ENCODE data around the gene OR6C75. TPM values are rescaled to one million over a fixed set of nuclear protein-coding genes. Genes with fewer than 3 reads are reported as not detected.
"Not testable (repeated sequence)": the region's sequence is repeated elsewhere in the genome, so short reads cannot be mapped to it uniquely, and the experiment has no call there.

OR6C75 gene
- total RNA-seq, 4 donors from 2014 or later: not detected

DNA sequence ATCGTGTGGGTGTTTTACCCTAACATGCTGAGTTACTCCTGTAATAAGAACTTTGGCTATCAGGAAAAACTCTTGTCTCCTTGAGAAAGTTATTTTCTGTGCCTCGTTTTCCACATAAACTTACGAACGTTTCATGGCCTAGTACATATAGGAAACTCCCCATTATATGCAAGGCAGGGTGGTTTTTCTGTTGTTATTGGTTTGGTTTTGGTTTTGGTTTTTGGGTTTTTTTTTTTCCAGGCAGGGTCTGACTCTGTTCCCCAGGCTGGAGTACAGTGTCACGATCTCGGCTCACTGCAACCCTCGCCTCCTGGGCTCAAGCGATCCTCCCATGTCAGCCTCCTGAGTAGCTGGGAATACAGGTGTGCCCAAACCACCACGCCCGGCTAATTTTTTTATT, 26.8 kb upstream of the OR6C75 start:
- DNase-seq: no peak
- WGBS, 2 donors (ENCODE audit: low coverage in 1 of 2): 74 to 80% methylated on average over 4 to 10 of the region's 10 CpGs
- Histone ChIP-seq H3K4me1 (no peaks in the 10 kb centered on the region), H3K9me3 (no peaks in the 10 kb centered on the region), H3K4me3 (no peak overlapping the region), H3K27me3 (no peaks in the 10 kb centered on the region), H3K27ac (no peak overlapping the region), H3K36me3 (no peaks in the 10 kb centered on the region)
- intact Hi-C loops (cut with DNase I; ENCODE audit: low total_unique reads): no loop called here
- in situ Hi-C loops (cut with MboI; ENCODE audit: low pct_ligation_motif_present in 1 of 4, low pct_unique_long_range_greater_than_20kb in 1 of 4, low sequenced_read_pairs in 3 of 4): no loop called here
- TF ChIP-seq POLR2AphosphoS5 (IDR thresholded peaks at IDR 0.05) (no peak), EP300 (IDR thresholded peaks at IDR 0.05; ENCODE audit: low read depth) (no peak), POLR2A (IDR thresholded peaks at IDR 0.05) (no peak)
- TF ChIP-seq, protein P1, sequence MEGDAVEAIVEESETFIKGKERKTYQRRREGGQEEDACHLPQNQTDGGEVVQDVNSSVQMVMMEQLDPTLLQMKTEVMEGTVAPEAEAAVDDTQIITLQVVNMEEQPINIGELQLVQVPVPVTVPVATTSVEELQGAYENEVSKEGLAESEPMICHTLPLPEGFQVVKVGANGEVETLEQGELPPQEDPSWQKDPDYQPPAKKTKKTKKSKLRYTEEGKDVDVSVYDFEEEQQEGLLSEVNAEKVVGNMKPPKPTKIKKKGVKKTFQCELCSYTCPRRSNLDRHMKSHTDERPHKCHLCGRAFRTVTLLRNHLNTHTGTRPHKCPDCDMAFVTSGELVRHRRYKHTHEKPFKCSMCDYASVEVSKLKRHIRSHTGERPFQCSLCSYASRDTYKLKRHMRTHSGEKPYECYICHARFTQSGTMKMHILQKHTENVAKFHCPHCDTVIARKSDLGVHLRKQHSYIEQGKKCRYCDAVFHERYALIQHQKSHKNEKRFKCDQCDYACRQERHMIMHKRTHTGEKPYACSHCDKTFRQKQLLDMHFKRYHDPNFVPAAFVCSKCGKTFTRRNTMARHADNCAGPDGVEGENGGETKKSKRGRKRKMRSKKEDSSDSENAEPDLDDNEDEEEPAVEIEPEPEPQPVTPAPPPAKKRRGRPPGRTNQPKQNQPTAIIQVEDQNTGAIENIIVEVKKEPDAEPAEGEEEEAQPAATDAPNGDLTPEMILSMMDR (IDR thresholded peaks at IDR 0.05): no peak

DNA sequence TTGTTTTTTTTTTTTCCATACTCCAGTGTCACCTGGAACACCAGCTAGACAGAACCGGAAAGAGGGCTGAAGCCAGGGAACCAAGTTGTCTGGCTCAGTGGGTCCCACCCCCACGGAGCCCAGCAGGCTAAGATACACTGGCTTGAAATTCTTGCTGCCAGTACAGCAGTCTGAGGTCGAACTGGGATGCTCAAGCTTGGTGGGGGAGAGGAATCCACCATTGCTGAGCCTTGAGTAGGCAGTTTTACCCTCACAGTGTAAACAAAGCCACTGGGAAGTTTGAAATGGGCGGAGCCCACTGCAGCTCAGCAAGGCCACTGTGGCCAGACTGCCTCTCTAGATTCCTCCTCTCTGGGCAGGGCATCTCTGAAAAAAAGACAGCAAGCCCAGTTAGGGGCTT, 7.4 kb upstream of the OR6C75 start:
- H3K4me3 ChIP-seq; H3K9me3 ChIP-seq; in situ Hi-C loops (cut with MboI; ENCODE audit: low pct_ligation_motif_present in 1 of 4, low pct_unique_long_range_greater_than_20kb in 1 of 4, low sequenced_read_pairs in 3 of 4); H3K36me3 ChIP-seq; intact Hi-C loops (cut with DNase I; ENCODE audit: low total_unique reads); DNase-seq; H3K27me3 ChIP-seq; H3K27ac ChIP-seq; H3K4me1 ChIP-seq: not testable (repeated sequence)
- 68% methylated on average over 4 of the region's 4 CpGs; no CpG with 5 or more reads in 1 of the 2 donors for WGBS, 2 donors (ENCODE audit: low coverage in 1 of 2)

DNA sequence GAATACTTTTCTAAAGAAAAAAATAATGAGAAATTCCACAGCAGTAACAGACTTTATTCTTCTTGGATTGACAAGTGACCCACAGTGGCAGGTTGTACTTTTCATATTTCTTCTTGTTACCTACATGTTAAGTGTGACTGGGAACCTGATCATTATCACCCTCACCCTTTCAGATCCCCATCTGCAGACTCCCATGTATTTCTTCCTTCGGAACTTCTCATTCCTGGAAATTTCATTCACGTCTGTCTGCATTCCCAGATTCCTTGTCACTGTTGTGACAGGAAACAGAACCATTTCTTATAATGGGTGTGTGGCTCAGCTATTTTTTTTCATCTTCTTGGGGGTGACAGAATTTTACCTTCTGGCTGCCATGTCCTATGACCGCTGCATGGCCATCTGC, 2.3 kb downstream of the OR6C75 start:
- in situ Hi-C loops (cut with MboI; ENCODE audit: low pct_ligation_motif_present in 1 of 4, low pct_unique_long_range_greater_than_20kb in 1 of 4, low sequenced_read_pairs in 3 of 4) (no loop called here), intact Hi-C loops (cut with DNase I; ENCODE audit: low total_unique reads) (no loop called here)
- no peak overlapping the region for H3K27ac ChIP-seq
- WGBS, 2 donors (ENCODE audit: low coverage in 1 of 2): 60 to 69% methylated on average over 2 to 3 of the region's 3 CpGs
- no peaks in the 10 kb centered on the region for H3K4me1 ChIP-seq
- H3K27me3 ChIP-seq: no peaks in the 10 kb centered on the region
- DNase-seq: no peak
- no peaks in the 10 kb centered on the region for H3K36me3 ChIP-seq
- H3K9me3 ChIP-seq: no peaks in the 10 kb centered on the region
- TF ChIP-seq EP300 (IDR thresholded peaks at IDR 0.05; ENCODE audit: low read depth) (no peak), POLR2A (IDR thresholded peaks at IDR 0.05) (no peak), POLR2AphosphoS5 (IDR thresholded peaks at IDR 0.05) (no peak)
- H3K4me3 ChIP-seq: no peak overlapping the region

DNA sequence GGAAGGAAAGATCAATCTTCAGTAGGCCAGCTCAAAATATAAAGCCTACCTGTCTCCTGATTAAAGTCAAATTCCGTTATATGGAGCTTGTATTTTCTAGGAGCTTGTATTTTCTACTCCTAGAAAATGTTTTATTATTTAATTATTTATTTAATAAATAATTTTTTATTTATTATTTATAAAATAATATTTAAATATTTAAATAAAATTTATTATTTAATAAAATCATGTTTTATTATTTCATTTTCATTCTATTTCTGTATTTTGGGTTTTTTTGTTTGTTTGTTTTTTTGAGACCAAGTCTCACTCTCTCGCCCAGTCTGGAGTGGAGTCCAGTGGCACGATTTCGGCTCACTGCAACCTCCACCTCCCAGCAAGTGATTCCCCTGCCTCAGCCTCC, 9.7 kb downstream of the OR6C75 start:
- Histone ChIP-seq H3K27ac (no peak overlapping the region), H3K27me3 (no peaks in the 10 kb centered on the region)
- WGBS, 2 donors (ENCODE audit: low coverage in 1 of 2): 70 to 71% methylated on average over 4 of the region's 4 CpGs

DNA sequence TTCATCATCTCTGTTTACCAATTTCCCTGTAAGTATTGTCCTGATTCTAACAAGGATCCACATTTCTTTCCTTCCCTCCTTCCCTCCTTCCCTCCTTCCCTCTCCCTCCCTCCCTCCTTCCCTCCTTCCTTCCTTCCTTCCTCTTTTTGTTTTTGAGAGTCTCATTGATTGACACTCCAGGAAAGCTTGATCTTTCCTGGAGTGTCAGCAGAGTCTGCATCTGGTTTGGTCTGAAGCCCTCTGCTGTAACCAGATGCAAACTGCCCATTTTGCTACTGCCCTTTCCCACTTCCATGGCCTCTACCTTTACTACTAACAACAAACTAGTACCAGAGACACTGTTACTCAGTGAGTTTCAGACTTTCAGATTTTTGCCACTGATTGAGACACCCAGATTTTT, 23.1 kb downstream of the OR6C75 start:
- Histone ChIP-seq H3K4me3 (no peak overlapping the region), H3K27me3 (no peaks in the 10 kb centered on the region), H3K4me1 (no peaks in the 10 kb centered on the region), H3K36me3 (no peaks in the 10 kb centered on the region), H3K9me3 (no peaks in the 10 kb centered on the region), H3K27ac (no peak overlapping the region)
- intact Hi-C loops (cut with DNase I; ENCODE audit: low total_unique reads): no loop called here
- DNase-seq: no peak
- in situ Hi-C loops (cut with MboI; ENCODE audit: low pct_ligation_motif_present in 1 of 4, low pct_unique_long_range_greater_than_20kb in 1 of 4, low sequenced_read_pairs in 3 of 4): no loop called here
- TF ChIP-seq POLR2A (IDR thresholded peaks at IDR 0.05): no peak
- no peak for TF ChIP-seq POLR2AphosphoS5 (IDR thresholded peaks at IDR 0.05)
- TF ChIP-seq, protein P1 (IDR thresholded peaks at IDR 0.05): no peak
- TF ChIP-seq EP300 (IDR thresholded peaks at IDR 0.05; ENCODE audit: low read depth): no peak

More for the DNA sequence above, 9.7 kb downstream of the OR6C75 start:
- TF ChIP-seq, protein P1 (IDR thresholded peaks at IDR 0.05): no peak
- TF ChIP-seq EP300 (IDR thresholded peaks at IDR 0.05; ENCODE audit: low read depth): no peak
- TF ChIP-seq POLR2AphosphoS5 (IDR thresholded peaks at IDR 0.05): no peak
- no peak for TF ChIP-seq POLR2A (IDR thresholded peaks at IDR 0.05)
- Histone ChIP-seq H3K4me1 (no peaks in the 10 kb centered on the region), H3K4me3 (no peak overlapping the region), H3K9me3 (no peaks in the 10 kb centered on the region), H3K36me3 (no peaks in the 10 kb centered on the region)
- no peak for DNase-seq
- in situ Hi-C loops (cut with MboI; ENCODE audit: low pct_ligation_motif_present in 1 of 4, low pct_unique_long_range_greater_than_20kb in 1 of 4, low sequenced_read_pairs in 3 of 4) (no loop called here), intact Hi-C loops (cut with DNase I; ENCODE audit: low total_unique reads) (no loop called here)

All from transverse colon (tissue), 4 donors.